Liver (tissue), 9 donors: ENCODE measurements around the gene MAMSTR. TPM values are rescaled to one million over a fixed set of nuclear protein-coding genes. Genes with fewer than 3 reads are reported as not detected.
"Not testable (repeated sequence)": the region's sequence is repeated elsewhere in the genome, so short reads cannot be mapped to it uniquely, and the experiment has no call there.

ENCODE experiments used
- DNase-seq: peaks from one replicate; pipeline ENCODE4 v3.0.0-alpha.2; 2017; ENCODE audit warnings: low spot score
- H3K27ac ChIP-seq, 2 donors: one replicate each; pipeline ENCODE4 v1.7.0; 2013; ENCODE audit warnings: inconsistent platforms in 2 of 2, low read length in 2 of 2, control low read depth in 1 of 2, low read depth in 1 of 2, mild to moderate bottlenecking in 1 of 2
- H3K27me3 ChIP-seq, 4 donors: one replicate each; pipeline versions ENCODE4 v1.6.1 to v1.7.0; 2013; ENCODE audit warnings: low read length in 3 of 4, inconsistent platforms in 1 of 4, mild to moderate bottlenecking in 1 of 4, moderate library complexity in 1 of 4; ENCODE audit not compliant: control insufficient read depth in 4 of 4, insufficient read depth in 4 of 4
- H3K36me3 ChIP-seq, 4 donors: one replicate each; pipeline versions ENCODE4 v1.6.1 to v1.7.0; 2013; ENCODE audit warnings: low read length in 3 of 4, mild to moderate bottlenecking in 3 of 4, low read depth in 1 of 4, moderate library complexity in 1 of 4; ENCODE audit not compliant: control insufficient read depth in 4 of 4, insufficient read depth in 3 of 4
- H3K4me1 ChIP-seq, 4 donors: one replicate each; pipeline versions ENCODE4 v1.6.1 to v1.7.0; 2013; ENCODE audit warnings: low read length in 3 of 4, mild to moderate bottlenecking in 3 of 4, moderate library complexity in 1 of 4; ENCODE audit not compliant: control insufficient read depth in 4 of 4, insufficient read depth in 4 of 4
- H3K4me3 ChIP-seq, 3 donors: one replicate each; pipeline versions ENCODE4 v1.6.1 to v1.7.0; 2013; ENCODE audit warnings: low read length in 3 of 3, control low read depth in 1 of 3, low read depth in 1 of 3, mild to moderate bottlenecking in 1 of 3
- H3K9ac ChIP-seq, 2 donors: one replicate each; pipeline ENCODE4 v1.7.0; 2013; ENCODE audit warnings: low read length in 2 of 2, mild to moderate bottlenecking in 2 of 2, moderate library complexity in 2 of 2, control low read depth in 1 of 2, low read depth in 1 of 2
- H3K9me3 ChIP-seq, 4 donors: one replicate each; pipeline versions ENCODE4 v1.6.1 to v1.7.0; 2013; ENCODE audit warnings: low read length in 3 of 4; ENCODE audit not compliant: control insufficient read depth in 4 of 4
- CTCF ChIP-seq: fragments of 150-350 bp; IDR thresholded peaks from 2 replicates; pipeline ENCODE4 v1.5.1; 2017; ENCODE audit warnings: improper control_type of control experiment, low read depth, low read length; ENCODE audit not compliant: missing input control
- FOXA1 ChIP-seq: IDR thresholded peaks from 2 replicates; pipeline ENCODE4 v1.6.1; 2016; ENCODE audit warnings: antibody characterized with exemption
- GABPA ChIP-seq, 2 donors: IDR thresholded peaks in 1 of 2; conservative IDR thresholded peaks in 1 of 2; 2 replicates each; pipeline ENCODE4 v1.6.1; 2016; ENCODE audit warnings: antibody characterized with exemption in 2 of 2, mild to moderate bottlenecking in 1 of 2, moderate library complexity in 1 of 2
- HNF4A ChIP-seq, 2 donors: conservative IDR thresholded peaks; 2 replicates each; pipeline ENCODE4 v1.6.1; 2016; ENCODE audit warnings: antibody characterized with exemption in 2 of 2, mild to moderate bottlenecking in 2 of 2
- HNF4G ChIP-seq: IDR thresholded peaks from 2 replicates; pipeline ENCODE4 v1.6.1; 2016; ENCODE audit warnings: antibody characterized with exemption
- JUND ChIP-seq, 2 donors: IDR thresholded peaks; 2 replicates each; pipeline ENCODE4 v1.6.1; 2016; ENCODE audit warnings: antibody characterized with exemption in 2 of 2
- NR2F2 ChIP-seq: IDR thresholded peaks from 2 replicates; pipeline ENCODE4 v1.6.1; 2016; ENCODE audit warnings: antibody characterized with exemption
- RXRA ChIP-seq, 2 donors: IDR thresholded peaks; 2 replicates each; pipeline ENCODE4 v1.6.1; 2017 to 2018; ENCODE audit warnings: antibody characterized with exemption in 2 of 2, mild to moderate bottlenecking in 1 of 2
- SP1 ChIP-seq: IDR thresholded peaks from 2 replicates; pipeline ENCODE4 v1.6.1; 2018; ENCODE audit warnings: antibody characterized with exemption, mild to moderate bottlenecking
- TAF1 ChIP-seq: conservative IDR thresholded peaks from 2 replicates; pipeline ENCODE4 v1.6.1; 2016; ENCODE audit warnings: antibody characterized with exemption, mild to moderate bottlenecking
- YY1 ChIP-seq: IDR thresholded peaks from 2 replicates; pipeline ENCODE4 v1.6.1; 2016; ENCODE audit warnings: antibody characterized with exemption, mild to moderate bottlenecking
- ZBTB33 ChIP-seq: IDR thresholded peaks from 2 replicates; pipeline ENCODE4 v1.6.1; 2016; ENCODE audit warnings: antibody characterized with exemption
- WGBS: extraction: QIAGEN DNeasy Blood & Tissue Kit; methylation state at CpG from one replicate; pipeline ENCODE4 v1.1.7; 2013; 5-methylcytosine and 5-hydroxymethylcytosine counted together
- polyA plus RNA-seq, 2 donors: library from polyadenylated mRNA; stranded (reverse) in 1 of 2; unstranded in 1 of 2; fragments of 200-250 nt in 1 of 2; fragments of >200 nt in 1 of 2; fragmentation: Nextera tagmentation in 1 of 2; extraction: Ambion mirVana in 1 of 2; gene quantifications; one replicate each; pipeline versions ENCODE4 v1.2.1 to v1.2.3, GENCODE V29; 2013 to 2015
- total RNA-seq, 2 donors: library from RNA; depleted of rRNA; stranded (reverse); fragments of >200 nt; gene quantifications; one replicate each; pipeline ENCODE4 v1.2.3, GENCODE V29; 2014
- TF ChIP-seq, protein P1 (sequence below): IDR thresholded peaks from 2 replicates; pipeline ENCODE4 v1.6.1; 2016; ENCODE audit warnings: antibody characterized with exemption
- donor health status: healthy.
- donor health status: healthy.
- donor health status: healthy.
- donor health status: healthy.
- donor health status: healthy.

The MAMSTR gene
- total and polyA plus RNA-seq, 4 donors: 0.07 to 0.31 (median 0.09) TPM

GRCh38 chr19:48768994-48769713 is 49.6 kb upstream of the MAMSTR start (continued):
- TF ChIP-seq ZBTB33 (peak; percentile 54), HNF4A (conservative IDR thresholded peaks at IDR 0.05) (peak; percentile 61 to 69), JUND (IDR thresholded peaks at IDR 0.05) (peak in 1 of 2 donors; percentile 77), FOXA1 (no peak), YY1 (peak; percentile 75), RXRA (IDR thresholded peaks at IDR 0.05) (peak; percentile 62 to 84)

DNA sequence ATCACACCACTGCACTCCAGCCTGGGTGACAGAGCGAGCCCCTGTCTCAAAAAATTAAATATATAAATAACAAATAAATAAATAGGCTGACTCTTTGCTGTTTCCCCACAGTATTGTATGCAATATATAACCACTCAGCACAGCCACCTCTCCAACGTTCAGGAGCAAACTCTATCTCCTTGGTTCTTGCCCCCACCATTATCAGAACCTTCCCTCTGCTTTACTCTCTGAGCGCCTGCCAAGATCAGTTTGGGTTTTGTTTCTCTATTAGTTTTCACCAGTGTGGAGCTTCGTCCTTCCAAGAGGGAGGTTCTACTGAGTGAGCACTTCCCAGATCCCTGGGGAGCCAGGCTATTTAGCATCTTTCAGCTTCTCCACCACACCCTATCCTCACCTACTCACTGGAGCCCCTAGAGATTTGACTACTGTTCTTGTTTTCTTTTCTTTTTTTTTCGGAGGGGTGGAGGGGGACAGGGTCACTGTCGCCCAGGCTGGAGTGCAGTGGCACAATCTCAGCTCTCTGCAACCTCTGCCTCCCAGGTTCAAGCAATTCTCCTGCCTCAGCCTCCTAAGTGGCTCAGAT is 48.7 kb upstream of the MAMSTR start:
- H3K9me3 ChIP-seq, H3K27me3 ChIP-seq, DNase-seq, H3K4me3 ChIP-seq, H3K36me3 ChIP-seq: not testable (repeated sequence)
- Histone ChIP-seq H3K9ac (peak overlapping the region in 1 of 2 donors; percentile 21), H3K27ac (peak overlapping the region; percentile 92 to 99), H3K4me1 (peaks cover 5 to 34% (median 9%) of the 10 kb centered on the region in 4 donors)
- 37% methylated on average over 6 of the region's 6 CpGs for WGBS

GRCh38 chr19:48765816-48766215 is 46.3 kb upstream of the MAMSTR start:
- WGBS: 35% methylated on average over 5 of the region's 5 CpGs
- H3K9me3 ChIP-seq, H3K4me3 ChIP-seq, H3K27me3 ChIP-seq, H3K36me3 ChIP-seq, DNase-seq, H3K9ac ChIP-seq, H3K27ac ChIP-seq: not testable (repeated sequence)
- peaks cover 0 to 24% (median 5%) of the 10 kb centered on the region in 4 donors for H3K4me1 ChIP-seq

GRCh38 chr19:48760504-48761205 is 41.1 kb upstream of the MAMSTR start:
- DNase-seq: no peak
- peak overlapping the region in 1 of 2 donors; percentile 3 for H3K27ac ChIP-seq
- H3K36me3 ChIP-seq: no peaks in the 10 kb centered on the region
- no peak overlapping the region for H3K4me3 ChIP-seq
- no peak overlapping the region for H3K9ac ChIP-seq
- H3K4me1 ChIP-seq: peaks cover 4 to 16% (median 11%) of the 10 kb centered on the region in 4 donors
- H3K27me3 ChIP-seq: no peaks in the 10 kb centered on the region
- H3K9me3 ChIP-seq: no peaks in the 10 kb centered on the region
- 75% methylated on average over 16 of the region's 16 CpGs for WGBS
- TF ChIP-seq RXRA (IDR thresholded peaks at IDR 0.05): peak in 1 of 2 donors; percentile 5
- no peak for TF ChIP-seq CTCF
- TF ChIP-seq NR2F2: peak; percentile 44
- peak in 1 of 2 donors; percentile 56 for TF ChIP-seq HNF4A (conservative IDR thresholded peaks at IDR 0.05)
- TF ChIP-seq TAF1: no peak
- no peak for TF ChIP-seq GABPA (IDR thresholded peaks at IDR 0.05 in 1 of 2, conservative IDR thresholded peaks at IDR 0.05 in 1 of 2)
- TF ChIP-seq HNF4G: peak; percentile 21
- TF ChIP-seq, protein P1, sequence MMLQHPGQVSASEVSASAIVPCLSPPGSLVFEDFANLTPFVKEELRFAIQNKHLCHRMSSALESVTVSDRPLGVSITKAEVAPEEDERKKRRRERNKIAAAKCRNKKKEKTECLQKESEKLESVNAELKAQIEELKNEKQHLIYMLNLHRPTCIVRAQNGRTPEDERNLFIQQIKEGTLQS: no peak
- no peak for TF ChIP-seq JUND (IDR thresholded peaks at IDR 0.05)
- TF ChIP-seq ZBTB33: no peak
- TF ChIP-seq SP1: peak; percentile 22
